Psoas muscle (tissue), 8 donors: ENCODE results near the gene ZNF747. TPM values are rescaled to one million over a fixed set of nuclear protein-coding genes. Genes with fewer than 3 reads are reported as not detected.

Source experiments
- ATAC-seq, 4 donors: fragments of 200-7000 bp; cut with Tn5 transposase; one replicate each; pipeline ENCODE4 v1.9.1; 2020; ENCODE audit warnings: moderate library complexity in 3 of 4, mild to moderate bottlenecking in 2 of 4
- DNase-seq, 2 donors: peaks; one replicate each; pipeline ENCODE4 v3.0.0-alpha.2; 2020
- H3K27ac ChIP-seq: fragments of 200-600 bp; one replicate; pipeline ENCODE4 v1.8.0; 2022
- H3K27me3 ChIP-seq, 3 donors: fragments of 200-600 bp in 1 of 3; one replicate each; pipeline versions ENCODE4 v1.6.1 to v1.8.0; 2013 to 2022; ENCODE audit warnings: low read length in 2 of 3, mild to moderate bottlenecking in 2 of 3, moderate library complexity in 1 of 3; ENCODE audit not compliant: insufficient read depth in 3 of 3
- H3K36me3 ChIP-seq, 2 donors: fragments of 200-600 bp in 1 of 2; one replicate each; pipeline versions ENCODE4 v1.6.1 to v1.8.0; 2013 to 2022; ENCODE audit warnings: low read depth in 1 of 2, mild to moderate bottlenecking in 1 of 2, moderate library complexity in 1 of 2; ENCODE audit not compliant: insufficient read depth in 1 of 2
- H3K4me1 ChIP-seq: fragments of 200-600 bp; one replicate; pipeline ENCODE4 v1.8.0; 2022
- H3K4me3 ChIP-seq: fragments of 200-600 bp; one replicate; pipeline ENCODE4 v1.8.0; 2022; ENCODE audit warnings: mild to moderate bottlenecking
- H3K9me3 ChIP-seq: fragments of 200-600 bp; one replicate; pipeline ENCODE4 v1.8.0; 2022
- CTCF ChIP-seq: fragments of 200-600 bp; IDR thresholded peaks from one replicate; pipeline ENCODE4 v1.8.0; 2022; ENCODE audit warnings: antibody characterized with exemption
- WGBS, 3 donors: extraction: QIAGEN DNeasy Blood & Tissue Kit; methylation state at CpG; one replicate each; pipeline versions ENCODE4 v1.1.6 to v1.1.7; 2013; 5-methylcytosine and 5-hydroxymethylcytosine counted together
- intact Hi-C, 2 donors: fragments of 100-400 bp; cut with DNase I; formaldehyde crosslinking; loops; one replicate each; pipeline versions ENCODE4 v1.11.0 to v1.14.2; 2022
- long read RNA-seq, 2 donors: library from polyadenylated mRNA; unstranded; transcript quantifications; one replicate each; pipeline ENCODE4 v2.0.0, GENCODE V29; 2021
- polyA plus RNA-seq, 3 donors: library from polyadenylated mRNA; stranded (reverse); fragments of 200-250 nt; gene quantifications; one replicate each; pipeline ENCODE4 v1.2.3, GENCODE V29; 2013
- total RNA-seq, 4 donors: library from RNA; stranded (reverse); fragmentation: NEBNext Ultra II Directional in 2 of 4; extraction: Animal tissue kit (Norgen Biotek cat#: 25700) in 2 of 4; gene quantifications; one replicate each; pipeline versions ENCODE4 v1.2.1 to v1.2.4, GENCODE V29; 2021 to 2023
- donor health status: healthy with polysubstance abuse.
- donor health status: DM: no; HTN: no; CAD: no; lungs with moderate emphysema.
- donor health status: Bipolar disorder and iron deficiency.
- donor health status: healthy.
- donor health status: DM: yes; HTN: yes; CAD: no.
- donor health status: DM: no; HTN: no; CAD: no.
- donor health status: DM: no; HTN: no; CAD: no.
- donor health status: DM: yes; HTN: yes; CAD: no.

ZNF747 gene
- total RNA-seq (10 to 100 TPM in 1 of 4 donors, 1 to 10 TPM in 3; 6.4 to 16.4 (median 8.9) TPM), polyA plus RNA-seq (10 to 100 TPM in 1 of 3 donors, 1 to 10 TPM in 2; 6.8 to 16.3 (median 7.9) TPM)
- long read RNA-seq, donor 1, partial matches to known transcripts = 0 of 10 reads
- long read RNA-seq, donor 1, other reads (novel, unspliced or antisense) = 2 of 10 reads
- long read RNA-seq, donor 2, transcript ZNF747-201 (2 exons, 3,936 nt) = minor isoform, 6 of 46 reads
- long read RNA-seq, donor 2, transcript ZNF747-203 (3 exons, 1,511 nt) = minor isoform, 9 of 46 reads
- long read RNA-seq, donor 2, transcript ZNF747-202 (2 exons, 3,504 nt) = major isoform, 26 of 46 reads
- long read RNA-seq, donor 2, partial matches to known transcripts = 0 of 46 reads
- long read RNA-seq, donor 2, other reads (novel, unspliced or antisense) = 5 of 46 reads

- Histone ChIP-seq H3K36me3 (peaks cover 4 to 36% of the 10 kb centered on the region in 2 donors), H3K4me3 (peak within 1 kb of the TSS; percentile 94), H3K27ac (peak within 1 kb of the TSS; percentile 97), H3K4me1 (peaks cover 17% of the 10 kb centered on the region), H3K27me3 (no peaks in the 10 kb centered on the region), H3K9me3 (no peaks in the 10 kb centered on the region)
- 0 to 1% (median 1%) methylated on average over 58 to 70 of the region's 70 CpGs for WGBS, 3 donors
- DNase-seq = peak; percentile 95 to 97
- TF ChIP-seq CTCF = peak; percentile 0
- ATAC-seq = peak; percentile 91 to 94 (median 92)
- intact Hi-C loops = loop anchor here (1.0 to 10.0 kb wide), 5 partner anchors 24 to 105 kb away; partner anchors contain the start of genes ZNF764 (in 2 of the 2) and ZNF785 (in 1 of the 2)
Measured at GRCh38 chr16:30534368-30535105, at the start of gene ZNF747. TSS of gene ZNF747 (minus strand) at chr16:30534858. CDS start at chr16:30534679, 179 bp downstream.

GRCh38 chr16:30582611-30583340 is 48.1 kb upstream of the ZNF747 start:
- DNase-seq (no peak), ATAC-seq (no peak)
- Histone ChIP-seq H3K27ac (no peak overlapping the region), H3K36me3 (peaks cover 7 to 64% of the 10 kb centered on the region in 2 donors), H3K9me3 (no peaks in the 10 kb centered on the region), H3K4me1 (peaks cover 11% of the 10 kb centered on the region), H3K27me3 (no peaks in the 10 kb centered on the region), H3K4me3 (no peak overlapping the region)
- intact Hi-C loops = no loop called here
- TF ChIP-seq CTCF = no peak
- 94 to 95% (median 95%) methylated on average over 48 of the region's 48 CpGs for WGBS, 3 donors

GRCh38 chr16:30581457-30581856 is 46.8 kb upstream of the ZNF747 start:
- Histone ChIP-seq H3K4me3 (no peak overlapping the region), H3K27ac (no peak overlapping the region), H3K9me3 (no peaks in the 10 kb centered on the region), H3K4me1 (peaks cover 11% of the 10 kb centered on the region), H3K27me3 (no peaks in the 10 kb centered on the region), H3K36me3 (peaks cover 7 to 64% of the 10 kb centered on the region in 2 donors)
- no peak for TF ChIP-seq CTCF
- DNase-seq = no peak
- no peak for ATAC-seq
- intact Hi-C loops = no loop called here
- 85 to 91% (median 85%) methylated on average over 7 of the region's 7 CpGs for WGBS, 3 donors

GRCh38 chr16:30574678-30575077 is 40.0 kb upstream of the ZNF747 start:
- Histone ChIP-seq H3K27ac (no peak overlapping the region), H3K36me3 (peaks cover 0 to 28% of the 10 kb centered on the region in 2 donors), H3K9me3 (no peaks in the 10 kb centered on the region), H3K4me1 (peaks cover 16% of the 10 kb centered on the region), H3K4me3 (no peak overlapping the region), H3K27me3 (no peaks in the 10 kb centered on the region)
- DNase-seq (no peak), ATAC-seq (no peak)
- intact Hi-C loops = loop anchor here in 1 of 2 donors (5.0 kb wide), 2 partner anchors 47 to 78 kb away; partner anchors contain the start of genes PRR14 and ZNF768
- 70 to 88% (median 82%) methylated on average over 1 of the region's 1 CpG for WGBS, 3 donors
- TF ChIP-seq CTCF = no peak
